Right lobe of liver (tissue), 6 donors: Measurements from ENCODE around the gene CARMIL1. TPM values are rescaled to one million over a fixed set of nuclear protein-coding genes. Genes with fewer than 3 reads are reported as not detected.

ENCODE experiments used
- ATAC-seq, 4 donors: fragments of 200-7000 bp; cut with Tn5 transposase; one replicate each; pipeline ENCODE4 v1.9.1; 2020; ENCODE audit warnings: mild to moderate bottlenecking in 4 of 4, moderate library complexity in 4 of 4
- DNase-seq, 3 donors: peaks; one replicate each; pipeline ENCODE4 v3.0.0-alpha.2; 2020
- H3K27ac ChIP-seq, 3 donors: fragments of 200-600 bp; one replicate each; pipeline ENCODE4 v1.8.0; 2022
- H3K27me3 ChIP-seq, 2 donors: fragments of 200-600 bp; one replicate each; pipeline ENCODE4 v1.8.0; 2022
- H3K36me3 ChIP-seq, 4 donors: fragments of 200-600 bp; sonication (generic) in 1 of 4; one replicate each; pipeline versions ENCODE4 v1.5.1 to v1.8.0; 2017 to 2022; ENCODE audit warnings: control low read depth in 1 of 4
- H3K4me1 ChIP-seq, 4 donors: fragments of 200-600 bp; sonication (generic) in 1 of 4; one replicate each; pipeline versions ENCODE4 v1.5.1 to v1.8.0; 2017 to 2022; ENCODE audit warnings: control low read depth in 1 of 4
- H3K4me3 ChIP-seq, 3 donors: fragments of 200-600 bp; one replicate each; pipeline ENCODE4 v1.8.0; 2022
- H3K9me3 ChIP-seq, 4 donors: fragments of 200-600 bp; sonication (generic) in 1 of 4; one replicate each; pipeline versions ENCODE4 v1.5.1 to v1.8.0; 2017 to 2022; ENCODE audit warnings: control low read depth in 1 of 4
- CTCF ChIP-seq, 4 donors: fragments of 200-600 bp in 3 of 4; fragments of 450-650 bp in 1 of 4; IDR thresholded peaks; one replicate each; pipeline versions ENCODE4 v1.5.1 to v1.8.0; 2016 to 2022; ENCODE audit warnings: antibody characterized with exemption in 4 of 4, mild to moderate bottlenecking in 2 of 4
- POLR2A ChIP-seq: fragments of 450-650 bp; IDR thresholded peaks from one replicate; pipeline ENCODE4 v1.6.1; 2017; ENCODE audit warnings: antibody characterized with exemption, mild to moderate bottlenecking
- WGBS: methylation state at CpG from one replicate; pipeline ENCODE4 v1.1.6; 2018; ENCODE audit warnings: low coverage, low lambda C conversion rate; ENCODE audit not compliant: insufficient coverage; ENCODE audit errors: missing lambda C conversion rate; 5-methylcytosine and 5-hydroxymethylcytosine counted together
- intact Hi-C, 2 donors: fragments of 100-400 bp; cut with DNase I; formaldehyde crosslinking; loops; one replicate each; pipeline versions ENCODE4 v1.11.2 to v1.14.1; 2022
- total RNA-seq, 6 experiments: library from RNA; depleted of rRNA in 2 of 6; stranded (reverse); fragments of >200 nt in 2 of 6; fragmentation: NEBNext Ultra II Directional in 3 of 6; extraction: Animal tissue kit (Norgen Biotek cat#: 25700) in 3 of 6; gene quantifications; one replicate each; pipeline versions ENCODE4 v1.1.0 to v1.2.4, GENCODE V29; 2016 to 2023
- donor health status: DM: no; HTN: yes; CAD: no.
- donor health status: DM: no; HTN: no; CAD: no.
- donor health status: DM: no; HTN: no; CAD: no.
- donor health status: DM: no; HTN: yes; CAD: no.
- donor health status: DM: no; HTN: yes; CAD: no.

CARMIL1 gene
- total RNA-seq, 6 experiments from 2014 or later: 3.3 to 8.6 (median 4.6) TPM

- Histone ChIP-seq H3K4me3 (no peak overlapping the region), H3K36me3 (no peaks in the 10 kb centered on the region), H3K4me1 (peaks cover 0 to 7% (median 0%) of the 10 kb centered on the region in 4 donors), H3K27me3 (no peaks in the 10 kb centered on the region), H3K9me3 (no peaks in the 10 kb centered on the region), H3K27ac (no peak overlapping the region)
- intact Hi-C loops: no loop called here
- DNase-seq (no peak), ATAC-seq (no peak)
- WGBS: 100% methylated on average over 2 of the region's 3 CpGs
- TF ChIP-seq CTCF (IDR thresholded peaks at IDR 0.05) (no peak), POLR2A (no peak)
Measured at GRCh38 chr6:25627001-25627400, 347.8 kb downstream of the CARMIL1 start.

DNA sequence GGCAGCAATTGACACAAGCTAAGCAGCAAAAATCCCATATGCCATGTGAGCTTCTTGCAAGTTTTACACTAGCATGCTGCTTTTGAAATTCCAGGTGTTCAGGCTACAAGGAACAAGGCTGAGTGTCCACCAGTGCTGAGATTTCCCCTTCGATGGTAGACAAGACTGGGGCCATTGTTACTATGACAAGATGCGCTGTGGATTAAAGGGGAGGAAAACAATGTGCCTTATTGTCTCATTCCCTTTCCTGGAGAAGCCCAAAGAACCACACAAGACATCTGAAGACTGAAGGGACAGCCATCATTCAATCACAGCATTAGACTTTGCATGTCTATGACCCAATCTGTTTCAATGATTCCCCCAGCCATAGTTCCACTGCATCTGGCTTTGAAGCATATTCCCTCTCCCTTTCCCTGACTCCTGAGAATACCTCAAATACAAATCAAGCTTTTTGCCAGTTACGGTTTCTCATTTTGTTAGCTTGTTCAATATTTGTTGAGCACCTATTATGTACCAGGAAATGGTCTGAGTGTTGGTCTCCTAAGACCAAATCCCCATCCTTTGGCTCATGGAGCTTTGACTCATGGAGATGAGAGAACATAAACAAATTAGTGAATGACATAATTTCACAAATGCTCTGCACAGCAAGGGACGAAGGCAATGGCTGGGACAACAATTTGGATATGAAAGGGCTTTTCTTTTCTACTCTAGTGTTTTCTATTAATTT, 349.5 kb downstream of the CARMIL1 start:
- ATAC-seq: peak in 1 of 4 donors; percentile 53
- no peak overlapping the region for H3K27ac ChIP-seq
- intact Hi-C loops: no loop called here
- no peaks in the 10 kb centered on the region for H3K9me3 ChIP-seq
- TF ChIP-seq CTCF (IDR thresholded peaks at IDR 0.05) (no peak), POLR2A (no peak)
- peaks cover 0 to 7% (median 0%) of the 10 kb centered on the region in 4 donors for H3K4me1 ChIP-seq
- no peak overlapping the region for H3K4me3 ChIP-seq
- H3K27me3 ChIP-seq: no peaks in the 10 kb centered on the region
- 72% methylated on average over 4 of the region's 4 CpGs for WGBS
- DNase-seq: no peak
- H3K36me3 ChIP-seq: no peaks in the 10 kb centered on the region

GRCh38 chr6:25629198-25629576, 350.0 kb downstream of the CARMIL1 start:
- Histone ChIP-seq H3K9me3 (no peaks in the 10 kb centered on the region), H3K27ac (no peak overlapping the region), H3K4me3 (no peak overlapping the region), H3K27me3 (no peaks in the 10 kb centered on the region), H3K36me3 (no peaks in the 10 kb centered on the region), H3K4me1 (peaks cover 0 to 7% (median 0%) of the 10 kb centered on the region in 4 donors)
- intact Hi-C loops: no loop called here
- DNase-seq: no peak
- TF ChIP-seq POLR2A (no peak), CTCF (IDR thresholded peaks at IDR 0.05) (no peak)
- 15% methylated on average over 3 of the region's 4 CpGs for WGBS
- peak; percentile 21 to 43 (median 36) for ATAC-seq

DNA sequence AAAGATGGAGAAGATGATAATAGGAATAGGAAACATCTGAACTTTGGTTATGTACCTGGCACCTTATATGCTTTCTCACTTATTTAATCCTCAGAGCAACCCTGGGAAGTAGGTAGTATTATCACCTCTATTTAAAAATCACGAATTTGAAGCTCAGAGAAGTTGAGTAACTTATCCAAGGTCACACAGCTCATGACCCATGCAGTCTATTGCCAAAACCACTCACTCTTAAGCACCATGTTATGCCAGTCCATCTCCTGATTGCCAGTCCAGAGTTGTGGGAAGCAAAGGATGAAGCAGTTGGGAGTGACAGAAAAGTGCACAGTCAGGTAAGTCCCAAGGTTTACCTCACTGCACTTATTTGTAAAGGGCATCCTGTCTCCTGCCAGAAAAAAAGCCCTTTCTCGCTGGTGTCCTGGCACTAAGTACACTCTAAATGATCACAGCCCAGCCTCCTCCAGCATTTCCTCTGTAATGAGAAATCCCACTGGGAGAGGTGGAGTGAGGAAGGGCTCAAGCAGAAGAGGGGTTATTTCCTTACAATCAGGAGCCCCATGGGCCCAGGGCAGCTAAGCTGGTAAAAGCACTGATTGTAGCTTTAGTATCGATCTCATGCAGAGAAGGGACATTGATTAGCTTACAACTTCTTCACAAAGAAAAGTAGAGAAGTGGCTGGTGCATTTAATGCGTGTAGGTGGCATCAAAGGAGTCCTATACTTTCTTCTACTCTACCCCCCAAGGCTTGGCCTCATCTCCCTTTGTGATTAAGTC, 351.5 kb downstream of the CARMIL1 start:
- Histone ChIP-seq H3K27me3 (no peaks in the 10 kb centered on the region), H3K9me3 (no peaks in the 10 kb centered on the region), H3K36me3 (no peaks in the 10 kb centered on the region), H3K27ac (no peak overlapping the region), H3K4me3 (no peak overlapping the region), H3K4me1 (peaks cover 0 to 7% (median 0%) of the 10 kb centered on the region in 4 donors)
- DNase-seq (no peak), ATAC-seq (no peak)
- no peak for TF ChIP-seq CTCF (IDR thresholded peaks at IDR 0.05)
- TF ChIP-seq POLR2A: no peak
- WGBS: 40% methylated on average over 3 of the region's 4 CpGs
- intact Hi-C loops: no loop called here
